ENCODE measurements around the gene COL4A1.

The COL4A1 gene

DNA sequence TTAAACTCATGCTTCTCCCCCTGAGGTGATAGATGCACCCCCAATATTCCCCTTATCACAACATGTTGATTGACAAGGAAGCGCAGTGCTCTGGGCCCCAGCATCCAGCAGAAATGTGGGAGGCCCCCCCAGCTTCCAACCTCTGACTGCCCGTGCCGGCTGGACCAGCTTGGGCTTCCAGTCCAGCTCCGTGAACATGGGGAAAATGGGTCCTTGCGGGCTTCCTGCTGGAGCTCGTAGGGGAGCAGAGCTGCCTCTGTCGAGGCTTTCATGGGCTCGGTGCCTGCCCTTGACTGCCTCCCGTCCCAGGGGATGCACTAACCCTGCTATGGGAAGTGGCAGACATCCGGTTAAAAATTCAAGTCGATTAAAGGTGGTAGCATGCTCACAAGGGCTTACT lies 188.9 kb downstream of the COL4A1 start:
- no peak for TF ChIP-seq EP300 (IDR thresholded peaks at IDR 0.05; ENCODE audit: borderline replicate concordance)
- TF ChIP-seq, protein P1, sequence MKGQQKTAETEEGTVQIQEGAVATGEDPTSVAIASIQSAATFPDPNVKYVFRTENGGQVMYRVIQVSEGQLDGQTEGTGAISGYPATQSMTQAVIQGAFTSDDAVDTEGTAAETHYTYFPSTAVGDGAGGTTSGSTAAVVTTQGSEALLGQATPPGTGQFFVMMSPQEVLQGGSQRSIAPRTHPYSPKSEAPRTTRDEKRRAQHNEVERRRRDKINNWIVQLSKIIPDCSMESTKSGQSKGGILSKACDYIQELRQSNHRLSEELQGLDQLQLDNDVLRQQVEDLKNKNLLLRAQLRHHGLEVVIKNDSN (IDR thresholded peaks at IDR 0.05), result no peak
- TF ChIP-seq TCF12 (IDR thresholded peaks at IDR 0.05; ENCODE audit: low read depth), result no peak
- TF ChIP-seq CEBPB (IDR thresholded peaks at IDR 0.05), result no peak
- no peak for TF ChIP-seq TAF1 (IDR thresholded peaks at IDR 0.05; ENCODE audit: low read depth)
- no peak for TF ChIP-seq ZBTB7A (IDR thresholded peaks at IDR 0.05; ENCODE audit: low read depth)
- TF ChIP-seq TEAD4 (IDR thresholded peaks at IDR 0.05), result no peak
- no peak for TF ChIP-seq CREB1 (IDR thresholded peaks at IDR 0.05; ENCODE audit: low read depth)

DNA sequence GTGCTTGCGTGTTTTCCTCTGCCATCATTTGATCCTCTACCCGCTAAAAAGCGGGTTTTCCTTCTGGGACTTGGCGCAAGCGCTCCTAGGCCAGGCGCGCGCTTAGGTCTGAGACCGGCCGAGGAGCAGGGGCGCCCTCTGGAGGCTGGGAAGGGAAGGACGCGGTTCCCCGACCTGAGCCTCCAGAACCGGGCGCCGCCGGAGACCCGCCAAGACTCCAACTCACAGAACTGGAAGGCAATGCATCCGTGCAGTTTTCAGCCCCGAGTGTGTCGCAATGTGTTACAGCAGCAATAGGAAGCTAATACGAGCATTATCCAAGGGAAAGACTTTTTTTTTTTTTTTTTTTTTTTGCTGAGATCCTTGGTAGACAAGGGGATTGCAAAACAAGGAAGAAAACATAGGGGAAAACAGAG lies 190.9 kb downstream of the COL4A1 start:
- no peak for TF ChIP-seq ZBTB7A (IDR thresholded peaks at IDR 0.05; ENCODE audit: low read depth)
- TF ChIP-seq RAD21 (IDR thresholded peaks at IDR 0.05; ENCODE audit: low read depth), result peak; percentile 57
- peak; percentile 35; the same call in 1 of the 2 replicates for TF ChIP-seq CEBPB (IDR thresholded peaks at IDR 0.05)

DNA sequence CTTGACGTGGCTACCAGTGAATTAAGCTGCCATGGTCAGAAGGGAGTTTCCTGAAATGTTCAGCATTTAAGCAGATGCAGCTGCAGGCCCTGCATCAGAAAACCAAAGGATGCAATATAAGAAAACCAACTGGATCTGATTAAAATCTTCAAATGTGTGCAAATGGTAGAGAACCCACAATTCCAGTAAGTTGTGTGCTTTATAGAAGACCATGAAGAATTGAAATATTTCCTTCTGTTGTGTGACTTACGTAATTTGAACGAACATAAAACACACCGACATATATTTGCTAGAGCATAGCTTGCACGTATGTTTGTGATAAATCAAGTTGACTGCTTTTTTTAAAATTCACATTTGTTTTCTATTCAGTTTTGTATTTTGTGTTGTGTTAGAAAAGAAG lies 191.4 kb downstream of the COL4A1 start:
- TF ChIP-seq, protein P1 (IDR thresholded peaks at IDR 0.05), result no peak
- no peak for TF ChIP-seq TEAD4 (IDR thresholded peaks at IDR 0.05)
- no peak for TF ChIP-seq RAD21 (IDR thresholded peaks at IDR 0.05; ENCODE audit: low read depth)
- TF ChIP-seq NFIC (IDR thresholded peaks at IDR 0.05), result no peak
- no peak for TF ChIP-seq TAF1 (IDR thresholded peaks at IDR 0.05; ENCODE audit: low read depth)
- TF ChIP-seq, protein P2, sequence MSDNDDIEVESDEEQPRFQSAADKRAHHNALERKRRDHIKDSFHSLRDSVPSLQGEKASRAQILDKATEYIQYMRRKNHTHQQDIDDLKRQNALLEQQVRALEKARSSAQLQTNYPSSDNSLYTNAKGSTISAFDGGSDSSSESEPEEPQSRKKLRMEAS (IDR thresholded peaks at IDR 0.05), result no peak
- no peak for TF ChIP-seq EP300 (IDR thresholded peaks at IDR 0.05; ENCODE audit: borderline replicate concordance)
- no peak for TF ChIP-seq ZBTB7A (IDR thresholded peaks at IDR 0.05; ENCODE audit: low read depth)
- TF ChIP-seq YY1 (IDR thresholded peaks at IDR 0.05; ENCODE audit: low read depth), result no peak
- no peak for TF ChIP-seq EGR1 (IDR thresholded peaks at IDR 0.05)
- TF ChIP-seq, protein P3, sequence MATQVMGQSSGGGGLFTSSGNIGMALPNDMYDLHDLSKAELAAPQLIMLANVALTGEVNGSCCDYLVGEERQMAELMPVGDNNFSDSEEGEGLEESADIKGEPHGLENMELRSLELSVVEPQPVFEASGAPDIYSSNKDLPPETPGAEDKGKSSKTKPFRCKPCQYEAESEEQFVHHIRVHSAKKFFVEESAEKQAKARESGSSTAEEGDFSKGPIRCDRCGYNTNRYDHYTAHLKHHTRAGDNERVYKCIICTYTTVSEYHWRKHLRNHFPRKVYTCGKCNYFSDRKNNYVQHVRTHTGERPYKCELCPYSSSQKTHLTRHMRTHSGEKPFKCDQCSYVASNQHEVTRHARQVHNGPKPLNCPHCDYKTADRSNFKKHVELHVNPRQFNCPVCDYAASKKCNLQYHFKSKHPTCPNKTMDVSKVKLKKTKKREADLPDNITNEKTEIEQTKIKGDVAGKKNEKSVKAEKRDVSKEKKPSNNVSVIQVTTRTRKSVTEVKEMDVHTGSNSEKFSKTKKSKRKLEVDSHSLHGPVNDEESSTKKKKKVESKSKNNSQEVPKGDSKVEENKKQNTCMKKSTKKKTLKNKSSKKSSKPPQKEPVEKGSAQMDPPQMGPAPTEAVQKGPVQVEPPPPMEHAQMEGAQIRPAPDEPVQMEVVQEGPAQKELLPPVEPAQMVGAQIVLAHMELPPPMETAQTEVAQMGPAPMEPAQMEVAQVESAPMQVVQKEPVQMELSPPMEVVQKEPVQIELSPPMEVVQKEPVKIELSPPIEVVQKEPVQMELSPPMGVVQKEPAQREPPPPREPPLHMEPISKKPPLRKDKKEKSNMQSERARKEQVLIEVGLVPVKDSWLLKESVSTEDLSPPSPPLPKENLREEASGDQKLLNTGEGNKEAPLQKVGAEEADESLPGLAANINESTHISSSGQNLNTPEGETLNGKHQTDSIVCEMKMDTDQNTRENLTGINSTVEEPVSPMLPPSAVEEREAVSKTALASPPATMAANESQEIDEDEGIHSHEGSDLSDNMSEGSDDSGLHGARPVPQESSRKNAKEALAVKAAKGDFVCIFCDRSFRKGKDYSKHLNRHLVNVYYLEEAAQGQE (IDR thresholded peaks at IDR 0.05; ENCODE audit: low read depth), result no peak
- no peak for TF ChIP-seq TCF12 (IDR thresholded peaks at IDR 0.05; ENCODE audit: low read depth)
- TF ChIP-seq CREB1 (IDR thresholded peaks at IDR 0.05; ENCODE audit: low read depth), result no peak

DNA sequence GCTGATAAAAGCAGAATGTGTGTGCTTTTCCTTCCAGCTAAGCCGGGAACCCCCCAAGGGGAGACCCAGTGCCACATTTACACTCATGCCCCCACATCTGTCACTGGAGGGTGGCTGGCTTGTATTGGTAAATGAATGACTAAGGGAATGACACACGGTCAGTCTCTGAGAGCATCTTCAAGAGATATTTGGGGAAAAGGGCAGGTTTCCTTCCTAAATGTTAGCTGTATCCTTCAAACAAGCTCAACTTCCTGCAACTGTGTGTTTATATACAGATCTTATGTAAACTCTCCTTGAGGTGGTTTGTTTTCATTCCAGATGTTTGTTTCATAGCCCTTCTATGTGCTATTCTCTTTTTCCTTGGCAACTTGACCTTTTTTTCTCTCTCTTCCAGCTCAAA lies 192.6 kb downstream of the COL4A1 start:
- TF ChIP-seq RAD21 (IDR thresholded peaks at IDR 0.05; ENCODE audit: low read depth) (no peak), CEBPB (IDR thresholded peaks at IDR 0.05) (no peak), CREB1 (IDR thresholded peaks at IDR 0.05; ENCODE audit: low read depth) (no peak), FOXM1 (IDR thresholded peaks at IDR 0.05; ENCODE audit: borderline replicate concordance, low read depth) (no peak), ZBTB7A (IDR thresholded peaks at IDR 0.05; ENCODE audit: low read depth) (no peak), TCF12 (IDR thresholded peaks at IDR 0.05; ENCODE audit: low read depth) (no peak), YY1 (IDR thresholded peaks at IDR 0.05; ENCODE audit: low read depth) (no peak), TAF1 (IDR thresholded peaks at IDR 0.05; ENCODE audit: low read depth) (no peak), TEAD4 (IDR thresholded peaks at IDR 0.05) (no peak), NFIC (IDR thresholded peaks at IDR 0.05) (no peak)
- TF ChIP-seq, protein P2 (IDR thresholded peaks at IDR 0.05), result no peak

DNA sequence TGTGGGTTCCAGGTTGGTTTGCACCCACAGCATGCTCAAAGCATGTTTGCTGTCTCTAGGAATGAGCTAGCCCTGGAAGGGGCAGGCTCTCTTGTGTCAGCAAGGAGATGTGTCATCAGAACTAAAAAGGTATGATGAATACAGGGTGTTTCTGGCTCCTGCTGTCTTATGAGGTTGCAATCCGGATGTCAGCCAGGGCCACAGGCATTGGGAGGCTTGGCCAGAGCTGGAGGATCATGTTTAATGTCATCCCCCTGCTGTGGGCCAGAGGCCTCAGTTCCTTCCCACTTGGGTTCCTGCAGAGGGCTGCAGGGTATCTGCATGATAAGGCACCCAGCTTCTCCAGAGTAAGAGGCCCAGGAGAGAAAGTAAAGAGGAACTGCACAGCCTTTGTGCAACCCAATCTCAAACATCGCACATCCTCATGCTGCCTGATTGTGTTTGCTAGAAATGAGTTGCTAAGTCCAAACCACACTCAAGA lies 193.6 kb downstream of the COL4A1 start:
- TF ChIP-seq EP300 (IDR thresholded peaks at IDR 0.05; ENCODE audit: borderline replicate concordance), result no peak
- TF ChIP-seq ZBTB7A (IDR thresholded peaks at IDR 0.05; ENCODE audit: low read depth), result no peak
- TF ChIP-seq, protein P2 (IDR thresholded peaks at IDR 0.05), result no peak
- TF ChIP-seq FOXM1 (IDR thresholded peaks at IDR 0.05; ENCODE audit: borderline replicate concordance, low read depth), result no peak
- TF ChIP-seq, protein P1 (IDR thresholded peaks at IDR 0.05), result no peak

DNA sequence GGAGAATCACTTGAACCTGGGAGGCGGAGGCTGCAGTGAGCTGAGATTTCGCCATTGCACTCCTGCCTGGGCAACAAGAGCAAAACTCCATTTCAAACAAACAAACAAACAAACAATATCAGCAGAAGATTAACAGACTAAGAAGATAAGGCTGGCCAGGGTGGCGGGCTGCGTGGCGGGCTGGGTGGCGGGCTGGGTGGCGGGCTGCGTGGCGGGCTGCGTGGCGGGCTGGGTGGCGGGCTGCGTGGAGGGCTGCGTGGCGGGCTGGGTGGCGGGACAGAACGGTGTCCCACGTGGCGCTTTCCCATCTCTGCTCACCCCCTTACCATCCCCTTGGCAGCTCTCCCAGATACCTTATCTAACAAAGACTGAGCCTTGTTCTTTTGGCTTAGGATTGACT lies 196.2 kb downstream of the COL4A1 start:
- TF ChIP-seq, protein P2 (IDR thresholded peaks at IDR 0.05), result no peak
- TF ChIP-seq TEAD4 (IDR thresholded peaks at IDR 0.05), result no peak
- no peak for TF ChIP-seq ZBTB7A (IDR thresholded peaks at IDR 0.05; ENCODE audit: low read depth)
- no peak for TF ChIP-seq FOXM1 (IDR thresholded peaks at IDR 0.05; ENCODE audit: borderline replicate concordance, low read depth)
- TF ChIP-seq RAD21 (IDR thresholded peaks at IDR 0.05; ENCODE audit: low read depth), result no peak
- TF ChIP-seq EP300 (IDR thresholded peaks at IDR 0.05; ENCODE audit: borderline replicate concordance), result no peak
- no peak for TF ChIP-seq YY1 (IDR thresholded peaks at IDR 0.05; ENCODE audit: low read depth)
- TF ChIP-seq NFIC (IDR thresholded peaks at IDR 0.05), result no peak
- TF ChIP-seq TCF12 (IDR thresholded peaks at IDR 0.05; ENCODE audit: low read depth), result no peak
- no peak for TF ChIP-seq CEBPB (IDR thresholded peaks at IDR 0.05)
- no peak for TF ChIP-seq CREB1 (IDR thresholded peaks at IDR 0.05; ENCODE audit: low read depth)
- no peak for TF ChIP-seq TAF1 (IDR thresholded peaks at IDR 0.05; ENCODE audit: low read depth)
- TF ChIP-seq, protein P3 (IDR thresholded peaks at IDR 0.05; ENCODE audit: low read depth), result no peak
- TF ChIP-seq, protein P1 (IDR thresholded peaks at IDR 0.05), result no peak
- no peak for TF ChIP-seq EGR1 (IDR thresholded peaks at IDR 0.05)

Data from Ishikawa (cell line).